GM10847 (cell line): ENCODE results near the gene NKAPD1.

Source experiments
- POLR2A ChIP-seq: IDR thresholded peaks from 2 replicates; pipeline ENCODE4 v1.6.1; 2011; ENCODE audit not compliant: insufficient read length; ENCODE audit errors: extremely low read depth

Gene NKAPD1

GRCh38 chr11:112062923-112063322, 11.2 kb upstream of the NKAPD1 start:
- TF ChIP-seq POLR2A = no peak

GRCh38 chr11:112082729-112083128, 8.6 kb downstream of the NKAPD1 start:
- no peak for TF ChIP-seq POLR2A

GRCh38 chr11:112085822-112086421, 11.8 kb downstream of the NKAPD1 start:
- no peak for TF ChIP-seq POLR2A

GRCh38 chr11:112086422-112087191, 12.5 kb downstream of the NKAPD1 start, which contains the start of the genes SDHD and TIMM8B:
TSS of gene SDHD (plus strand) at chr11:112086873. CDS start at chr11:112086908, 35 bp downstream.
TSS of gene TIMM8B (minus strand) at chr11:112086756. CDS start at chr11:112086723, 33 bp downstream.
- TF ChIP-seq POLR2A = peak; percentile 88

DNA sequence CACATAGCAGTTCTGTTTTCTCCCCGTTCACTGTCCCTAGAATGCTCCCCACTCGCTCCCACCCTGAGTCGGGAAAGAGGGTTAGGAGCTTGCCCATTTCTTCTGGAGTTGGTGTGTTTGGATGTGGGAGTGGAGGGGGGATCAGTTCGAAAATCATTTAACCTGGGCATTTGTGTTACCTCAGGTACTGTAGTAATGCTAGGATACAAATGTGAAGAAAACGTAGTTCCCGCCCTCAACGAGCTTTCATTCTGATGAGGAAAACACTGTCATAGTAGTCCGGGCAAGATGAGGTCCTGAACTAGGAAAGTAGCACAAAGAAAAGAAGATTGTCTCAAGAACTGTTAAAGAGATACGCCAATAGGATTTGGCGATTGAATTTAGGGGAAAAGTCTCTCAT, 13.1 kb downstream of the NKAPD1 start:
- TF ChIP-seq POLR2A = no peak

DNA sequence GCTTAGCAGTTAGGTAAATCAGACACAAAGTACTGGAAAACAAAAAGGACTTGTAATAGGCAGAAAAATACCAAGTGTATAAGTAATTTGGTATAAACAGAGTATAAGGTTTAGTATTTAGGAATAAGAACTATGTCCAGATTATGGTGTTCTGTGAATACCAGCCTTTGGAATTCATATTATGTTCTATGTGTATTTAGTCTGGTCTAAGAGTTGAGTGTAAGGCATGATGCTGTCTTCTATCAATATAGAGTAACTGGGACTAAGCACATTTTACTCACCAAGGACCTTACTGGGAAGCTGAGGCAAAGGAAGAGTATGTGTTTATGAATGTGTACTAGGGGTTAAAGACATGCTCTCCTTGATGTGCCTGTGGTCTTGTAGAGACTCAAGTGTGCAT, 22.1 kb downstream of the NKAPD1 start:
- TF ChIP-seq POLR2A = no peak

DNA sequence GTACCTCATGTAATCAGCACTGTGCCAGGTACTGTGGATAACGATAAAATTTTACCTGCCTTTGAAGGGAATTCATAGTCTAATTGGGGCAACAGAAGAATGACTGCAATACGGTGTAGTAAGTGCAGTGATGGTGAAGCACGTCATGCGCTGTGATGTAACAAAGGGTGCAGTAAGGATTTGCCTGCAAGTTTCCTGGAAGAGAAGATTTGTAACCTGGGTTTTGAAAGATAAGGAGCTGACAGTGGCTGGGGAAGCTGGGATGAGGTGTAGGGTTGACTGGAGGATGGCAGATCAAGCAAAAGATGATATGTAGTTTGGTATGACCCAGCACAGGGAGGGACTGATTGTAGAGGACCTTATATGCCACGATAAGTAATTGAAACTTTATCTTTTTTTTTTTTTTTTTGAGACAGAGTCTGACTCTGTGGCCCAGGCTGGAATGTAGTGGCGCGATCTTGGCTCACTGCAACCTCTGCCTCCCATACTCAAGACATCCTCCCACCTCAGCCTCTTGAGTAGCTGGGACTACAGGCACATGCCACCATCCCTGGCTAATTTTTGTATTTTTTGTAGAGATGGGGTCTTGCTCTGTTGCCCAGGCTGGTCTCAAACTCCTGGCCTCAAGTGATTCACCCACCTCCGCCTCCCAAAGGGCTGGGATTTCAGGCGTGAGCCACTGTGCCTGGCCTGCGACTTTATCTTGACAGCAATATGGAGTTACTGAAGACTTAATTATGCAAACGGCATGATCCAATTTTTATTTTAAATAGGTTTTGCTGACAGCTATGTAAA, 23.8 kb downstream of the NKAPD1 start:
- no peak for TF ChIP-seq POLR2A

DNA sequence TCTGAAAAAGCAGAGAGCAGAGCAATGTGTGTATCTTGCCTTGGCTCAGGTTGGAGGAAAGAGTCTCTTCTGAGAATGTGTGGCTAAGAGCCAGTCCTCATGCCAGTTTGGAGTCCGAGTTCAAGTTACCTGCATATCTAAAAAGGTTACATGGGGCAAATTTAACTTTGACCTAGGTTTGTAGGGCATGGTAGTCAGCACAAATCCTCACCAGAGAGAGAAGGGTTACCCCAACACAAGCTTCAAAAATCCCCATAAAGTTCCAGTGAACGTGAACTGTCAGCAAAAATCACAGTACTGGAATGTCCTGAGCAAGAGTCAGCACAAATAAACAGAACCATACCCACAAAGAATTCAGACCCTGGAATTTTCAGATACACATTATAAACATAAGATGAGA, 26.4 kb downstream of the NKAPD1 start:
- TF ChIP-seq POLR2A = no peak

GRCh38 chr11:112103446-112103845, 29.3 kb downstream of the NKAPD1 start:
- TF ChIP-seq POLR2A = no peak

- no peak for TF ChIP-seq POLR2A
These were observed 32.0 kb downstream of the NKAPD1 start for GRCh38 chr11:112106070-112106469.

GRCh38 chr11:112113539-112114457, 39.7 kb downstream of the NKAPD1 start:
- TF ChIP-seq POLR2A = no peak

- no peak for TF ChIP-seq POLR2A
These were observed 40.4 kb downstream of the NKAPD1 start for GRCh38 chr11:112114460-112114859.

DNA sequence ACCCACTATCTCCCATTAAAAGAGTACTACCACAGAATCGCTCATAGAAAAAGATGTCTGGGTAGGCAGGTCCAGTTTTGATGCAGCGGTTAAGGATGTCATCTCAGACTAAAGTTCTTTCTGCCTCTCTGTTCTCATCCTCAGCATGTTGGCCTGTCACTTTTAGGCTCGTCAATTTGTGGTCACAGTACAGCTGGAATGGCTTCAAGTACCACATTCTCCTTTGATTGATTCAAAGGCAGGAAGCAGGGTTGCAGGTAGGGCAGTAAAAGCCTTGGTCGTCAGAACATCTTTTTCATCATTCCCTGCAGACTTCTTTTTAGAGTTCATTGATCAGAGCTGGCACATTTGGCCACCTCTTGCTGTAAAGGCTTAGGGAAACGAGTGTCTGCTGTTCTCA, 41.3 kb downstream of the NKAPD1 start:
- no peak for TF ChIP-seq POLR2A

DNA sequence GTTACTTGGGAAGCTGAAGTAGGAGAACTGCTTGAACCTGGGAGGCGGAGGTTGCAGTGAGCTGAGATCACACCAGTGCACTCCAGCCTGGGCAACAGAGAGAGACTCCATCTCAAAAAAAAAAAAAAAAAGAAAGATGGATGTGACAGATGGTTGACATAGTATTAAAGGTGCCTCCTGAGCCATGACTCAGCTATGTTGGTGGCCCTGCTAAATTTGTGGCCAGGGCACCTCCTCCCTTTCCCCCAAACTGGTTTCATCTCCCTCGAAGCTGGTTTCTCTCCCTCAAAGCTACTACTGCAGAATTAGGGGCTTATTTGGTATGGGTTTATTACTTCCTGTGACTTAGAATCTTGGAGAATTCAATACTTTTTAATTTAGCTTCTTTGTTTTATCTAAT, 44.1 kb downstream of the NKAPD1 start:
- TF ChIP-seq POLR2A = no peak
